Rectal smooth muscle tissue (tissue), 1 donor: Measurements from ENCODE around the gene SEMA4D.
"Not testable (repeated sequence)": the region's sequence is repeated elsewhere in the genome, so short reads cannot be mapped to it uniquely, and the experiment has no call there.

Experiments
- H3K27ac ChIP-seq: one replicate; pipeline ENCODE4 v1.7.0; 2013; ENCODE audit warnings: low read depth, low read length, inconsistent platforms
- H3K27me3 ChIP-seq: one replicate; pipeline ENCODE4 v1.7.0; 2013; ENCODE audit warnings: low read length; ENCODE audit not compliant: control insufficient read depth, insufficient read depth
- H3K36me3 ChIP-seq: one replicate; pipeline ENCODE4 v1.7.0; 2013; ENCODE audit warnings: low read length; ENCODE audit not compliant: control insufficient read depth, insufficient read depth
- H3K4me1 ChIP-seq: one replicate; pipeline ENCODE4 v1.7.0; 2013; ENCODE audit warnings: low read length; ENCODE audit not compliant: control insufficient read depth, insufficient read depth
- H3K4me3 ChIP-seq: one replicate; pipeline ENCODE4 v1.7.0; 2013; ENCODE audit warnings: low read length
- H3K9ac ChIP-seq: one replicate; pipeline ENCODE4 v1.7.0; 2013; ENCODE audit warnings: low read length

The SEMA4D gene

GRCh38 chr9:89483592-89484474, 14.1 kb downstream of the SEMA4D start:
- no peaks in the 10 kb centered on the region for H3K27me3 ChIP-seq
- H3K9ac ChIP-seq: no peak overlapping the region
- H3K4me1 ChIP-seq: no peaks in the 10 kb centered on the region
- H3K36me3 ChIP-seq: no peaks in the 10 kb centered on the region
- peak overlapping the region; percentile 25 for H3K4me3 ChIP-seq
- no peak overlapping the region for H3K27ac ChIP-seq

DNA sequence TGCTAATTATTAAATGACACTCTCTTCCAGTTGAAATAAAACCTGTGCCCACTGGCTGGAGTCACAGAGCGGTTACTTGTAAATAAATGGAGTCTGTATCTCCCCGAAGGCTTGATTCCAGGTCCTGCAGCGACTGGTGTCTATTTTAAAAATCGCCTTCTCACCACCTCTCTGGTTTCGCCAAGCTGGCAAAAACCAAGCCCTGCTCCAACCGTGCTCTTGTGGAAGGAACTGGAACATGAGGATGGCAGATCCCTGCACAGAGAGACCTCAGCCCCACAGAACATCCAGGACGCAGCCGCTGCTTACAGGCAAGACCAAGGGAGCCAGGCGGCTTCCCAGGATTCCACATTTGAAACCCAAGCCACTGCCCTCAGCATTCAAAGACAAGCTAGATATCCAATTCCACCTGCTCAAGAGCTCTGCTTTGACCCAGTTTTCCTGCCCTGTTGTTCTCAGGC, 15.0 kb downstream of the SEMA4D start:
- Histone ChIP-seq H3K9ac (no peak overlapping the region), H3K4me1 (no peaks in the 10 kb centered on the region), H3K27ac (no peak overlapping the region)

GRCh38 chr9:89482056-89482851, 15.7 kb downstream of the SEMA4D start:
- H3K4me3 ChIP-seq: no peak overlapping the region
- H3K4me1 ChIP-seq: no peaks in the 10 kb centered on the region
- no peaks in the 10 kb centered on the region for H3K36me3 ChIP-seq
- no peak overlapping the region for H3K27ac ChIP-seq
- no peaks in the 10 kb centered on the region for H3K27me3 ChIP-seq
- H3K9ac ChIP-seq: no peak overlapping the region

More for the DNA sequence above, 15.0 kb downstream of the SEMA4D start:
- H3K27me3 ChIP-seq: no peaks in the 10 kb centered on the region
- H3K4me3 ChIP-seq: no peak overlapping the region
- H3K36me3 ChIP-seq: no peaks in the 10 kb centered on the region

DNA sequence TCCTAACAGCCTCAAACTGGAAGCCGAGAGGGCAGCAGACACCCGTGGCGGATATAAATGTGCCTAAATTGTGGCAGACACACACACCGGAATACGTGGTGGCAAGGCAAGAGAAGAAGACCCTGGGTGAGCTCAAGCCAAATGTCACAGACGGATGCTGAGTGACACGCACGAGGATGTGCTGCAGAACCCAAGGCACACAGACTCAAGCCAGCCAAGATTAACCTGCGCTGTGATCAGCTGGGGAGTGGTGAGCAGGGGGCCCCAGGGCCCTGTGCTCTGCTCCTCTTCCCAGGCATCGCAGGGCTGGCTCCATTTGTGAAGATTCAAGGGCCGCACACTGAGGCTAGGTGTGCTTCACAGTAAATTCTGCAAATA, 16.4 kb downstream of the SEMA4D start:
- H3K27me3 ChIP-seq: no peaks in the 10 kb centered on the region
- H3K36me3 ChIP-seq: no peaks in the 10 kb centered on the region
- no peak overlapping the region for H3K4me3 ChIP-seq
- H3K9ac ChIP-seq: no peak overlapping the region
- H3K27ac ChIP-seq: no peak overlapping the region
- H3K4me1 ChIP-seq: no peaks in the 10 kb centered on the region

- H3K27ac ChIP-seq: no peak overlapping the region
- H3K36me3 ChIP-seq: no peaks in the 10 kb centered on the region
- H3K4me1 ChIP-seq: no peaks in the 10 kb centered on the region
- H3K27me3 ChIP-seq: no peaks in the 10 kb centered on the region
- H3K9ac ChIP-seq: no peak overlapping the region
- H3K4me3 ChIP-seq: no peak overlapping the region
These were observed 16.9 kb downstream of the SEMA4D start for GRCh38 chr9:89480825-89481537.

DNA sequence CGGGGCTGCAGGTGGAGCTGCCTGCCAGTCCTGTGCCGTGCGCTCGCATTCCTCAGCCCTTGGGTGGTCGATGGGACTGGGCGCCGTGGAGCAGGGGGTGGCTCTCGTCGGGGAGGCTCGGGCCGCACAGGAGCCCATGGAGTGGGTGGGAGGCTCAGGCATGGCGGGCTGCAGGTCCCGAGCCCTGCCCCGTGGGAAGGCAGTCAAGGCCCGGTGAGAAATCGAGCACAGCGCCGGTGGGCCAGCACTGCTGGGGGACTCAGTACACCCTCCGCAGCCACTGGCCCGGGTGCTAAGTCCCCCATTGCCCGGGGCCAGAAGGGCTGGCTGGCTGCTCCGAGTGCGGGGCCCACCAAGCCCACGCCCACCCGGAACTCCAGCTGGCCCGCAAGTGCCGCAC, 17.5 kb downstream of the SEMA4D start:
- not testable (repeated sequence) for H3K9ac ChIP-seq, H3K27ac ChIP-seq, H3K36me3 ChIP-seq, H3K27me3 ChIP-seq, H3K4me1 ChIP-seq, H3K4me3 ChIP-seq

GRCh38 chr9:89479669-89480011, 18.3 kb downstream of the SEMA4D start:
- H3K9ac ChIP-seq, H3K27me3 ChIP-seq, H3K36me3 ChIP-seq, H3K27ac ChIP-seq, H3K4me3 ChIP-seq, H3K4me1 ChIP-seq: not testable (repeated sequence)

GRCh38 chr9:89478821-89479668, 18.9 kb downstream of the SEMA4D start:
- no peaks in the 10 kb centered on the region for H3K27me3 ChIP-seq
- no peaks in the 10 kb centered on the region for H3K36me3 ChIP-seq
- no peak overlapping the region for H3K4me3 ChIP-seq
- no peak overlapping the region for H3K27ac ChIP-seq
- no peaks in the 10 kb centered on the region for H3K4me1 ChIP-seq
- no peak overlapping the region for H3K9ac ChIP-seq

GRCh38 chr9:89477811-89478630, 19.9 kb downstream of the SEMA4D start:
- no peak overlapping the region for H3K4me3 ChIP-seq
- H3K27me3 ChIP-seq: no peaks in the 10 kb centered on the region
- no peaks in the 10 kb centered on the region for H3K36me3 ChIP-seq
- no peaks in the 10 kb centered on the region for H3K4me1 ChIP-seq
- no peak overlapping the region for H3K9ac ChIP-seq
- H3K27ac ChIP-seq: no peak overlapping the region

DNA sequence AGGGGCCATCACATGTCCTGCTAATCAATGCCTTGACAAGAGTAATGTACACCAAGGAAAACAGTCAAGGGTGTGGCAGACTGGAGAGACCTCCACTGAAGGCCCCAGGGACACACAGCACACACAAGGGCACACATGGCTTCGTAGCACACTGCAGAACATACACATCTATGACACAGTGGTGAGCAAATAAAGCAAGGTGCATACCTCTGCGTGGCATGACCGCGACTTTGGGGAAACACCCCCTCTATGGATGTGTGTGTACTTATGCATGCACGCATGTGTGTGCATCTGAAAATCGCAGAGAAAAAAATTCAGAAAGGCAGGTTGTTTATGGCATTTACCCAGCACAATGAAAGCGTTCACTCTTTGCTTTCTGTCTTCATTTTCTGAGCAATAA, 20.5 kb downstream of the SEMA4D start:
- Histone ChIP-seq H3K4me3 (no peak overlapping the region), H3K9ac (no peak overlapping the region), H3K4me1 (no peaks in the 10 kb centered on the region), H3K36me3 (no peaks in the 10 kb centered on the region), H3K27me3 (no peaks in the 10 kb centered on the region), H3K27ac (no peak overlapping the region)

- Histone ChIP-seq H3K27ac (no peak overlapping the region), H3K27me3 (no peaks in the 10 kb centered on the region), H3K36me3 (no peaks in the 10 kb centered on the region), H3K9ac (no peak overlapping the region), H3K4me3 (no peak overlapping the region), H3K4me1 (no peaks in the 10 kb centered on the region)
These were observed 21.4 kb downstream of the SEMA4D start for GRCh38 chr9:89476546-89476945.
